Right lobe of liver (tissue), 6 donors: ENCODE data around the gene TNS1. TPM values are rescaled to one million over a fixed set of nuclear protein-coding genes. Genes with fewer than 3 reads are reported as not detected.

Experiments used
- ATAC-seq, 4 donors: fragments of 200-7000 bp; cut with Tn5 transposase; one replicate each; pipeline ENCODE4 v1.9.1; 2020; ENCODE audit warnings: mild to moderate bottlenecking in 4 of 4, moderate library complexity in 4 of 4
- DNase-seq, 3 donors: peaks; one replicate each; pipeline ENCODE4 v3.0.0-alpha.2; 2020
- H3K27ac ChIP-seq, 3 donors: fragments of 200-600 bp; one replicate each; pipeline ENCODE4 v1.8.0; 2022
- H3K27me3 ChIP-seq, 2 donors: fragments of 200-600 bp; one replicate each; pipeline ENCODE4 v1.8.0; 2022
- H3K36me3 ChIP-seq, 4 donors: fragments of 200-600 bp; sonication (generic) in 1 of 4; one replicate each; pipeline versions ENCODE4 v1.5.1 to v1.8.0; 2017 to 2022; ENCODE audit warnings: control low read depth in 1 of 4
- H3K4me1 ChIP-seq, 4 donors: fragments of 200-600 bp; sonication (generic) in 1 of 4; one replicate each; pipeline versions ENCODE4 v1.5.1 to v1.8.0; 2017 to 2022; ENCODE audit warnings: control low read depth in 1 of 4
- H3K4me3 ChIP-seq, 3 donors: fragments of 200-600 bp; one replicate each; pipeline ENCODE4 v1.8.0; 2022
- H3K9me3 ChIP-seq, 4 donors: fragments of 200-600 bp; sonication (generic) in 1 of 4; one replicate each; pipeline versions ENCODE4 v1.5.1 to v1.8.0; 2017 to 2022; ENCODE audit warnings: control low read depth in 1 of 4
- CTCF ChIP-seq, 4 donors: fragments of 200-600 bp in 3 of 4; fragments of 450-650 bp in 1 of 4; IDR thresholded peaks; one replicate each; pipeline versions ENCODE4 v1.5.1 to v1.8.0; 2016 to 2022; ENCODE audit warnings: antibody characterized with exemption in 4 of 4, mild to moderate bottlenecking in 2 of 4
- POLR2A ChIP-seq: fragments of 450-650 bp; IDR thresholded peaks from one replicate; pipeline ENCODE4 v1.6.1; 2017; ENCODE audit warnings: antibody characterized with exemption, mild to moderate bottlenecking
- WGBS: methylation state at CpG from one replicate; pipeline ENCODE4 v1.1.6; 2018; ENCODE audit warnings: low coverage, low lambda C conversion rate; ENCODE audit not compliant: insufficient coverage; ENCODE audit errors: missing lambda C conversion rate; 5-methylcytosine and 5-hydroxymethylcytosine counted together
- intact Hi-C, 2 donors: fragments of 100-400 bp; cut with DNase I; formaldehyde crosslinking; loops; one replicate each; pipeline versions ENCODE4 v1.11.2 to v1.14.1; 2022
- total RNA-seq, 6 experiments: library from RNA; depleted of rRNA in 2 of 6; stranded (reverse); fragments of >200 nt in 2 of 6; fragmentation: NEBNext Ultra II Directional in 3 of 6; extraction: Animal tissue kit (Norgen Biotek cat#: 25700) in 3 of 6; gene quantifications; one replicate each; pipeline versions ENCODE4 v1.1.0 to v1.2.4, GENCODE V29; 2016 to 2023
- donor health status: DM: no; HTN: yes; CAD: no.
- donor health status: DM: no; HTN: no; CAD: no.
- donor health status: DM: no; HTN: no; CAD: no.
- donor health status: DM: no; HTN: yes; CAD: no.
- donor health status: DM: no; HTN: yes; CAD: no.

Gene TNS1
- total RNA-seq, 6 experiments from 2014 or later = 68.4 to 209 (median 99.2) TPM

- 63% methylated on average over 1 of the region's 8 CpGs for WGBS
- H3K4me1 ChIP-seq = peaks cover 0 to 99% (median 50%) of the 10 kb centered on the region in 4 donors
- TF ChIP-seq CTCF (IDR thresholded peaks at IDR 0.05) (no peak), POLR2A (no peak)
- ATAC-seq (no peak), DNase-seq (peak in 1 of 3 donors; percentile 20)
- peak overlapping the region; percentile 76 to 87 (median 79) for H3K27ac ChIP-seq
- H3K9me3 ChIP-seq = no peaks in the 10 kb centered on the region
- intact Hi-C loops = no loop called here
- no peaks in the 10 kb centered on the region for H3K27me3 ChIP-seq
- H3K36me3 ChIP-seq = peaks cover 0 to 7% (median 2%) of the 10 kb centered on the region in 4 donors
- no peak overlapping the region for H3K4me3 ChIP-seq
Measured at GRCh38 chr2:217919204-217919603, 83.6 kb downstream of the TNS1 start.

GRCh38 chr2:217918308-217919024 is 84.3 kb downstream of the TNS1 start:
- peak in 1 of 3 donors; percentile 34 for DNase-seq

GRCh38 chr2:217916504-217917254 is 86.1 kb downstream of the TNS1 start:
- ATAC-seq = peak; percentile 44 to 83 (median 65)
- Histone ChIP-seq H3K4me3 (no peak overlapping the region), H3K4me1 (peaks cover 0 to 99% (median 59%) of the 10 kb centered on the region in 4 donors)

More at GRCh38 chr2:217918308-217919024, 84.3 kb downstream of the TNS1 start:
- peak in 2 of 4 donors; percentile 1 to 3 for ATAC-seq
- no peaks in the 10 kb centered on the region for H3K9me3 ChIP-seq
- intact Hi-C loops = no loop called here
- H3K4me1 ChIP-seq = peaks cover 0 to 99% (median 53%) of the 10 kb centered on the region in 4 donors
- H3K27me3 ChIP-seq = no peaks in the 10 kb centered on the region
- no peak overlapping the region for H3K4me3 ChIP-seq
- H3K36me3 ChIP-seq = peaks cover 0 to 7% (median 2%) of the 10 kb centered on the region in 4 donors
- H3K27ac ChIP-seq = peak overlapping the region; percentile 76 to 87 (median 79)
- TF ChIP-seq POLR2A = no peak
- TF ChIP-seq CTCF (IDR thresholded peaks at IDR 0.05) = peak in 3 of 4 donors; percentile 7 to 19 (median 12)
- 24% methylated on average over 13 of the region's 20 CpGs for WGBS

GRCh38 chr2:217915706-217916105 is 87.1 kb downstream of the TNS1 start:
- no peaks in the 10 kb centered on the region for H3K27me3 ChIP-seq
- H3K27ac ChIP-seq = peak overlapping the region; percentile 36 to 79 (median 76)
- intact Hi-C loops = no loop called here
- H3K4me3 ChIP-seq = no peak overlapping the region
- peaks cover 0 to 99% (median 61%) of the 10 kb centered on the region in 4 donors for H3K4me1 ChIP-seq
- H3K36me3 ChIP-seq = peaks cover 0 to 7% (median 2%) of the 10 kb centered on the region in 4 donors
- 35% methylated on average over 2 of the region's 5 CpGs for WGBS
- no peaks in the 10 kb centered on the region for H3K9me3 ChIP-seq
- ATAC-seq (no peak), DNase-seq (peak in 1 of 3 donors; percentile 22)
- TF ChIP-seq CTCF (IDR thresholded peaks at IDR 0.05) (no peak), POLR2A (no peak)

More at GRCh38 chr2:217916504-217917254, 86.1 kb downstream of the TNS1 start:
- H3K27ac ChIP-seq = peak overlapping the region; percentile 76 to 87 (median 79)
- H3K36me3 ChIP-seq = peaks cover 0 to 7% (median 2%) of the 10 kb centered on the region in 4 donors
- H3K27me3 ChIP-seq = no peaks in the 10 kb centered on the region
- DNase-seq = peak; percentile 67 to 89 (median 82)
- intact Hi-C loops = no loop called here
- WGBS = 15% methylated on average over 9 of the region's 10 CpGs
- H3K9me3 ChIP-seq = no peaks in the 10 kb centered on the region
- TF ChIP-seq CTCF (IDR thresholded peaks at IDR 0.05) = no peak
- peak; percentile 47 for TF ChIP-seq POLR2A
